NCI-H2081 (cell line): ENCODE measurements around the gene NDUFAF3.

Experiments
- DNase-seq, 2 experiments: peaks; one replicate each; lab custom pipeline; 2025; lab: John Stamatoyannopoulos, UW

NDUFAF3 gene

GRCh38 chr3:49021813-49022687 is at the start of gene NDUFAF3:
TSS of gene NDUFAF3 (plus strand) at chr3:49022121. CDS start at chr3:49022145, 24 bp downstream.
- peak; percentile 94 to 98 for DNase-seq

DNA sequence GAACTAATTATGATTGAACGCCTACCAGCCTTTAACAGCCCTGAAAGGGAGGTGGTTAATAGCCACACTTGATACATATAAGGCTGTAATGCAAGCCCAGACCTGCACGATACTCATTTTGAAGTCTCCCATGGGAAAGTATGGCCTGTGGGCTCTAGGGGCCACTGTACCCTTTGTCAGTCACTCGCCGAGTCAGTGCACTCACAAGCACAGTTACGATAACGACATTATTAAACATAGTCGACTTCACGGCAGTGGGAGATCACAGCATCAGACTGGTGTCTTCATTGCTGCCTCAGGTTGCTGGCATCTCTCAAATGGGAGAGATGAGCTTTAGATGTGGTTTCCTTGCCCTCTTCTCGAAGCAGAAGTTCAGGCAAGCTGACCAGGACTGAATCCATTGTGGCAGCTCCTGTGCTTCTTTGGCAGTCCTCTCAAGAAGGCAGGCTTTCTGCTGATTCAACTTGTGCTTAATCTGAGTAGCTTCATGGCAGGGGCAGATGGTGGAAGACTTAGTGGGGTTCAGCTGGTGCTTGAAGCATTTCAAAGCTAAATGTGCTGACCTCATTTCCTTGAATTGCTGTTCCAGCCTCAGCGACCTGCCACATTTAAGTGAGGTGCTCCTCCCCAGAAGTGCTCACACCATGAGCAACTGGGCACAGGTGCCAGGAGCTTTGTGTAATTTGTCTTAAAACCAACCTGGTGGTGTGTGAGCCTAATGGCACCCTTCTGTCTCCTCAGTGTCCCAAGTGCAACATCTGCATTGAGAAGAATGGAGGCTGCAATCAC is 47.7 kb upstream of the NDUFAF3 start:
- no peak for DNase-seq

DNA sequence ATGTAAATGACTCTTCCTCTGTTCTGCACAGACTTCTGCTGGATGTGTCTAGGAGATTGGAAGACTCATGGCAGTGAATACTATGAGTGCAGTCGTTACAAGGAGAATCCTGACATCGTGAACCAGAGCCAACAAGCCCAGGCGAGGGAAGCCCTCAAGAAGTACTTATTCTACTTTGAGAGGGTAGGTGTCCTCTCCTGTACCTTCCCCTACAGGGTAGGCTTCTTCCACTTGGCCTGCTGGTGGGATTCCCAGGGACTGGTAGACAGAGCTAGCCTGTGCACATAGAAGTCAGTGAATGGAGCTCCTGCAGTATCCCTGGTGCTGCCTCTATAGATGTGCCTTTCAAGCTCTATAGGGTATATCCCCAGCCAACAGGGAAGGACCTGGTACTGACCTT is 42.5 kb upstream of the NDUFAF3 start:
- no peak for DNase-seq

- no peak for DNase-seq
Observed at GRCh38 chr3:48980295-48980694, 41.6 kb upstream of the NDUFAF3 start.

GRCh38 chr3:48982016-48982415 is 39.9 kb upstream of the NDUFAF3 start:
- DNase-seq, result no peak

GRCh38 chr3:48982686-48983085 is 39.2 kb upstream of the NDUFAF3 start:
- DNase-seq, result no peak

GRCh38 chr3:48983096-48983495 is 38.8 kb upstream of the NDUFAF3 start:
- DNase-seq, result no peak

GRCh38 chr3:48984663-48985062 is 37.3 kb upstream of the NDUFAF3 start:
- no peak for DNase-seq

DNA sequence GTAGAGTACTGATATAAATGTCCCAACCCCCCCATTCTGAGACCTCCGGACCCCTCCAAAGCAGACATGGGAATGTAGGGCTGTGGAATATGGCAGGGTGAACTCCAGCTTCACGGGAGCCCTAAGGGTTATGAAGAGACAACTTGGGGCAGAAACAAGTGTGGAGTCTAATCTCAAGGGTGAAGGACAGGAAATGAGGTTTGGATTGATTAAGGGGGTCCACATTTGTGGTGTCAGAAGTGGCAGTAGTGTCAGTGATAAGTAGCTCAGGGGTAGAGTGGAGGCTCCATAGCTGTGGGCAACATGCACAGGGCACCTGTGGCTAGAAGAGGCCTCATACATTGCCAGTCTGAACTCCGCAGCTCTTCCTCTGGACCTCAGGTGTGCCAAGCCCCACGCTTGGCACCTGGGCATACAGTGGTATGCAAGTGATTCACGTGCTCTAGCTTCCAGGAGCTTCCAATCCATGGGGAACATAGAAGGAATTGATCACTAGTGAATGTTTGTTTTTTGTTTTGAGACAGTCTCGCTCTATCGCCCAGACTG is 36.0 kb upstream of the NDUFAF3 start:
- DNase-seq, result no peak

DNA sequence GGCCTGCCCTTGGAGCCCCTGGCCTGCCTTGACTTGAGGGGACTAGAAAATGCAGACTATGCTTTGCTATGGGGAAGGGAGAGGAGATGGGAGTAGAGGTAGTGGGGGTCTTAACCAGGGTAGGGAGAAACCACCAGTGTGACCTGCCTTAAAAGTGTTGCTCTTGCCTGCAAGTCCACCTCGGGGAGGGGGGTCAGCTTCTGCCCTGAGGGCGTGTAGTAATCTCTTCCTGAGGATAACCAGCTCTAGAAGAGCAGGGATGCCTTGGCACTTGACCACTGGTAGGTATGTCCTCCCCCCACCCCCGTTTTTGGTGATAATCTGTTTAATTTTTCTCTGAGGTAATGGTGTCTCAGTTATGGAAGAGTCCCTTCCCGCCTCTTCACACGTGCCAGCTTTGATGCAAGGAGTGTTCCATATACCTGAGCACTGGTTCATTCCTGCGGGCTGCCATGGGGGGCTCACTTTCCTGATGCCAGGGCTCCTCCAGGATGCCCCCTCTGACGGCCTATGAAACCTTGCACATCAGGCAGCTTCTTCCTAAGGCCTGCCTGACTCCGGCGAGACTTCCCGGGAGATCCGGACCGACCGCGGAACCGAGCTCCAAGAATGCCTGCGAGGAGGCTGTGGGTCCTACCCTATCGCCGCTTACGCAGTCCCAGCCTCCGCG is 32.7 kb upstream of the NDUFAF3 start:
- DNase-seq, result peak in 1 of 2 experiments; percentile 43

DNA sequence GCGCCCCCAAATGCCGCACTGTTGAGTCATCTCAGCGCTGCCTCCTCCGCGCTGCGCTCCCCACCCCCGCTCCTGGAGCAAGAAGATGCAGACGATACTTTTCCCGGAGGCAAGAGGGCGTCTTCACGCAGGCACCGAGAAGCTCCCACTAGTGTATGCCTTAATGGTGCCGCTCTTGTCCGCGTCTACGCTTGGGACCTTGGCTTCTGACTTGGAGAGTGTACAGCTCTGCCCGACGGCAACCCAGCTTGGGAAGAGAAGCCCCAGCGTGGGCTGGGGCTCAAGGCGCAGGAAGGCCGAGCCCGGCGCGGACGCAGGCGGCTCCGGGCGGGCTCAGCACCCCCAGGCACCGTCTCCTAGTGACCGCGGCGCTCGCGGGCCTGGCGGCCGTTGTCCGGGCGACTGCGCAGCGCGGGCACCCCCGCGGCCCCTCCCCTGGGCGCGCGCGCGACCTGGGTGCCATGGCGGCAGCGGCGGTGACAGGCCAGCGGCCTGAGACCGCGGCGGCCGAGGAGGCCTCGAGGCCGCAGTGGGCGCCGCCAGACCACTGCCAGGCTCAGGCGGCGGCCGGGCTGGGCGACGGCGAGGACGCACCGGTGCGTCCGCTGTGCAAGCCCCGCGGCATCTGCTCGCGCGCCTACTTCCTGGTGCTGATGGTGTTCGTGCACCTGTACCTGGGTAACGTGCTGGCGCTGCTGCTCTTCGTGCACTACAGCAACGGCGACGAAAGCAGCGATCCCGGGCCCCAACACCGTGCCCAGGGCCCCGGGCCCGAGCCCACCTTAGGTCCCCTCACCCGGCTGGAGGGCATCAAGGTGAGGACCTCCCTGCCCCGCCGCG is 31.9 kb upstream of the NDUFAF3 start, which contains the start of gene P4HTM:
TSS of gene P4HTM (plus strand) at position 446 of the 840 bp plus-strand sequence. CDS start at position 462, 16 bp downstream.
- peak; percentile 39 to 67 for DNase-seq

DNA sequence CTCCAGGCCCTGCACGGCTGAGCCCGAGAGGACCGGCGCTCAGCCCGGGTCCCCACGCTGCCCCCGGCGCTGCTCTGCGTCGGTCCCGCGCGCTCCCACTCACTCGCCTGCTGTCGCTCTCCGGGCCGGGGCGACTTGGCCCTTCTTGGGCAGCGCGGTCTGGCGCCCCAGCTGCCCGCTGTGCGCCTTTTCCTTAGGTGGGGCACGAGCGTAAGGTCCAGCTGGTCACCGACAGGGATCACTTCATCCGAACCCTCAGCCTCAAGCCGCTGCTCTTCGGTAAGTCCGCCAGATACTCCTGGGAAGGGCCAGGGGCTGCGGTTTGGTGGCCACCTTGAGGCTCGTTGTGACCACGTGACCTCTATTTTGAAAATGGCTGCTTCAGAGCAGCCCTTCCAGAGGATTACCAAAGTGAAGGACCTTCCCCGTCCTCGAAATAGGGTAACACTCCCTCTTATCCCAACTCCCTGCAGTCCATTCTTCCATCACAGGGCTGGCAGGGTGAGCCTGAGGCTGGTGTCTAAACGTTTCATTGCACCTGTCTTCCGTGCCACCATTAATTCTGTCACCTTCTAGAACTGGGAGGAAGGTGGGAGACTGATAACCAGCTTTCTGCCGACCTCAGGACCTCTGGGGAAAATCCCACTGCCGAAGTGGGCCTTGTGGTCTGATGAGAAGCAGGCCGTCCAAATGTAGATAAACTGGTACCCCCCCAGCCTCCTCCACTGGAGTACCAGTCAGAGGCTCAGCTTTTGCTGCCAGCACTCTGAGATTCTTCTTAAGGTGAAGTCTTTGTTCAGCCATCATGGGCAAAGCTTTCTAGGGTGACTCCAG is 31.1 kb upstream of the NDUFAF3 start:
- peak in 1 of 2 experiments; percentile 33 for DNase-seq

GRCh38 chr3:48991851-48992545 is 29.9 kb upstream of the NDUFAF3 start:
- no peak for DNase-seq

- DNase-seq, result no peak
Observed at GRCh38 chr3:48993834-48994233, 28.1 kb upstream of the NDUFAF3 start.

- no peak for DNase-seq
Observed at GRCh38 chr3:48996640-48997039, 25.3 kb upstream of the NDUFAF3 start.

DNA sequence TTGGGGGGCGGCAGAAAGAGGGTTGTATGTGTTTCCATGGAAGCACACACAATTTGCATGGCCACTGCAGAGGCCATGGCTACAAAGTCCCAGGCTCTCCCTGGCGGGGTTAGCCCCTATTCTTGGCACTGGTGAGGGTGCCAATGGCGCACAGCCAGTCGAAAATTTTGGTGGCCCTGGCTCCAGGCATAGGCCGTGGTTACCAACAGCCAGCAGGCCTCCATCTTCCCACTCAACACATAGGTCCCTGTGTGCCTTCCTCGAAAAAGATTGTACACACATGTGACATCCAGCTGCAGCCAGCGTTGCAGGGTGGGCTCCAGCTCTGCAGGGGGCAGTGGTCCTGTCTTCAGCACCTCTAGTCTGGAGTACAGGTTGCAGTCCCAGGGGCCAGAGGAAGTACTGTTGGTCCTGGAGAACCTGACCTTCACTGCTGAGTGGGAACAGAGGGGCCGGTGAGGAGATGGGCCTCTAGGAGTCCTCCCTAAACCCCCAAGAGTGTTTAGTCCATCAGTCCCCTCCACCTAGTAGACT is 24.8 kb upstream of the NDUFAF3 start:
- no peak for DNase-seq

DNA sequence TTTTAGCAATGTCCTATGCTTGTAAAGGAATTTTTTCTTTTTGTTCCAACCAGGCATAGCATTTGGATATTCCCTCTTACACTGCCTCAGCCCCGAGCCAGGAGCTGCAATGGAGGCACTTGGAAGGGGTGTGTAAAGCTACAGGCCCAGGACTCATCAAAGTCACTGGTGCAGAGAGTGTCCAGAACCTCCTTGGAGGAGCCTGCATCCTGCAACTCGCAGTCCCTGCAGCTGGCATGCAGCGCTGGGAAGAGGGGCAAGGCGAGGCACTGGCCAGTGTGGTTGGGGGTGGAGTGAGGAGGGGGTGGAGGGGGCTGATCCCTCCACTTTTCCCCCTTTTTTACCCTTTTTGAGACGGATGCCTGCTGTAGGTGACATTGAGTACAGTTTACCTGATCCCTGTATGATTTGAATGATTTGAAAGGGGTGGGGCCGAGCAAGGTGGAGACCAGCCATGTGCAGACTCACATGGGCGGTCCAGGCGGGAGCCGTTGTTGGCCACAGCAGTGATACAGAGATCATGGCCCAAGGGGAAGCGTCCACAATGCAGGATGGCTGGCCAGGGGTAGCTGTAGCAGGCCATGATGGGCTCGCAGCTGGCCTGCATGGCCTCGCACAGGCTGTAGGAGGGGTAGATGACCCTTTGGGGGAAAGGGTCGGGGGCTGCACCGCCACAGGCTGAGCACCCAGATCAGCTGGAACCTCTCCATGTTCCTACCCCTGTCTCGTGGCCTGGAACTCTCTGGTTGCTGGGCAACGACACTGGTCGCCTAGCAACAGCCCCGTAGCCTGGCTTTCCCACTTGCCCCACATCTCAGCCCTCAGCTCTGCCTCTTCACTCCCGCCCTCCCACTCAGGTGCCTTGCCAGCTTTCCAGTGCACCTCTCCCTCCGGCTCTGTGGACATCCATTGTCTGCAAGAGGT is 23.9 kb upstream of the NDUFAF3 start:
- DNase-seq, result no peak
